ENCODE data around the gene WIPF2. TPM values are rescaled to one million over a fixed set of nuclear protein-coding genes. Genes with fewer than 3 reads are reported as not detected.
A peak's percentile ranks its signal among the peaks of the same experiment; 100 is the strongest.

WIPF2 gene
- total RNA-seq, 1 donor from 2014 or later, result 11.2 TPM

GRCh38 chr17:40307740-40308239 is 88.7 kb downstream of the WIPF2 start:
- H3K36me3 ChIP-seq, result no peaks in the 10 kb centered on the region
- H3K9me3 ChIP-seq, result no peaks in the 10 kb centered on the region
- H3K4me3 ChIP-seq, result no peak overlapping the region
- intact Hi-C loops (cut with DNase I), result loop anchor here (5.0 kb wide), 1 partner anchor 230 kb away; no protein-coding TSS in a partner anchor
- peak in 1 of 2 donors; percentile 63 for DNase-seq (ENCODE audit: low spot score in 2 of 2)
- no peaks in the 10 kb centered on the region for H3K27me3 ChIP-seq
- TF ChIP-seq CTCF (IDR thresholded peaks at IDR 0.05), result no peak
- H3K4me1 ChIP-seq, result peaks cover 39 to 51% of the 10 kb centered on the region in 2 donors
- peak overlapping the region; percentile 1 to 11 for H3K27ac ChIP-seq

GRCh38 chr17:40309031-40309948 is 90.2 kb downstream of the WIPF2 start, which contains the start of gene RARA:
Gene RARA, plus strand, starts transcription at chr17:40309180. Its CDS starts 22,039 bp downstream, at chr17:40331219.
- peak in 1 of 2 donors; percentile 82 for DNase-seq (ENCODE audit: low spot score in 2 of 2)
- Histone ChIP-seq H3K27me3 (no peaks in the 10 kb centered on the region), H3K27ac (peak within 1 kb of the TSS; percentile 82 to 91), H3K4me3 (peak within 1 kb of the TSS; percentile 35 to 61), H3K9me3 (no peaks in the 10 kb centered on the region), H3K36me3 (no peaks in the 10 kb centered on the region), H3K4me1 (peaks cover 50 to 61% of the 10 kb centered on the region in 2 donors)
- TF ChIP-seq CTCF (IDR thresholded peaks at IDR 0.05), result no peak
- intact Hi-C loops (cut with DNase I), result loop anchor here (5.0 kb wide), 1 partner anchor 228 kb away; no protein-coding TSS in a partner anchor

GRCh38 chr17:40309949-40310510 is 90.9 kb downstream of the WIPF2 start:
- TF ChIP-seq CTCF (IDR thresholded peaks at IDR 0.05), result no peak
- Histone ChIP-seq H3K36me3 (no peaks in the 10 kb centered on the region), H3K4me1 (peaks cover 51 to 65% of the 10 kb centered on the region in 2 donors), H3K4me3 (peak overlapping the region; percentile 35 to 61), H3K27me3 (no peaks in the 10 kb centered on the region), H3K9me3 (no peaks in the 10 kb centered on the region), H3K27ac (peak overlapping the region; percentile 82 to 91)
- intact Hi-C loops (cut with DNase I), result loop anchor here (5.0 kb wide), 3 partner anchors 107 to 227 kb away; partner anchors contain the start of gene TOP2A
- peak in 1 of 2 donors; percentile 59 for DNase-seq (ENCODE audit: low spot score in 2 of 2)

- TF ChIP-seq CTCF (IDR thresholded peaks at IDR 0.05), result no peak
- Histone ChIP-seq H3K4me1 (peaks cover 56 to 74% of the 10 kb centered on the region in 2 donors), H3K27ac (peak overlapping the region; percentile 82 to 91), H3K36me3 (no peaks in the 10 kb centered on the region), H3K27me3 (no peaks in the 10 kb centered on the region), H3K9me3 (no peaks in the 10 kb centered on the region), H3K4me3 (peak overlapping the region in 1 of 2 donors; percentile 2)
- peak in 1 of 2 donors; percentile 59 for DNase-seq (ENCODE audit: low spot score in 2 of 2)
- intact Hi-C loops (cut with DNase I), result loop anchor here (5.0 kb wide), 2 partner anchors 106 to 141 kb away; partner anchors contain the start of gene TOP2A
Measured at GRCh38 chr17:40310882-40311391, 91.8 kb downstream of the WIPF2 start.

GRCh38 chr17:40311575-40311974 is 92.5 kb downstream of the WIPF2 start:
- peak overlapping the region; percentile 82 to 91 for H3K27ac ChIP-seq
- intact Hi-C loops (cut with DNase I), result loop anchor here (5.0 kb wide), 2 partner anchors 106 to 141 kb away; partner anchors contain the start of gene TOP2A
- H3K9me3 ChIP-seq, result no peaks in the 10 kb centered on the region
- no peak for TF ChIP-seq CTCF (IDR thresholded peaks at IDR 0.05)
- DNase-seq (ENCODE audit: low spot score in 2 of 2), result peak in 1 of 2 donors; percentile 75
- no peaks in the 10 kb centered on the region for H3K27me3 ChIP-seq
- no peaks in the 10 kb centered on the region for H3K36me3 ChIP-seq
- peaks cover 60 to 80% of the 10 kb centered on the region in 2 donors for H3K4me1 ChIP-seq
- peak overlapping the region in 1 of 2 donors; percentile 2 for H3K4me3 ChIP-seq

All from ascending aorta (tissue), 2 donors.